ENCODE data around the gene CD55.

The CD55 gene

GRCh38 chr1:207364614-207365013 is 43.1 kb downstream of the CD55 start:
- no peak for DNase-seq

GRCh38 chr1:207365063-207365462 is 43.6 kb downstream of the CD55 start:
- DNase-seq: no peak

- DNase-seq: no peak
Measured at GRCh38 chr1:207366022-207366421, 44.5 kb downstream of the CD55 start.

GRCh38 chr1:207388721-207389120 is 67.2 kb downstream of the CD55 start:
- DNase-seq: no peak

- DNase-seq: no peak
Measured at GRCh38 chr1:207389728-207390464, 68.4 kb downstream of the CD55 start.

- no peak for DNase-seq
Measured at GRCh38 chr1:207393610-207394009, 72.1 kb downstream of the CD55 start.

GRCh38 chr1:207396168-207396746 is 74.8 kb downstream of the CD55 start:
- no peak for DNase-seq

- no peak for DNase-seq
Measured at GRCh38 chr1:207397525-207397926, 76.0 kb downstream of the CD55 start.

- DNase-seq: no peak
Measured at GRCh38 chr1:207398986-207399385, 77.5 kb downstream of the CD55 start.

- DNase-seq: no peak
Measured at GRCh38 chr1:207401578-207401977, 80.1 kb downstream of the CD55 start.

GRCh38 chr1:207402744-207403143 is 81.3 kb downstream of the CD55 start:
- no peak for DNase-seq

- DNase-seq: peak; percentile 49
Measured at GRCh38 chr1:207404849-207405525, 83.5 kb downstream of the CD55 start.

GRCh38 chr1:207405814-207406213 is 84.3 kb downstream of the CD55 start:
- DNase-seq: no peak

GRCh38 chr1:207407655-207408260 is 86.3 kb downstream of the CD55 start:
- DNase-seq: no peak

All from NCI-H1436 (cell line).